Measurements from ENCODE around the gene IP6K1.
"Not testable (repeated sequence)": the region's sequence is repeated elsewhere in the genome, so short reads cannot be mapped to it uniquely, and the experiment has no call there.

The IP6K1 gene

GRCh38 chr3:49706456-49707112 lies 79.8 kb downstream of the IP6K1 start:
- DNase-seq, result no peak

GRCh38 chr3:49705390-49705960 lies 80.9 kb downstream of the IP6K1 start:
- DNase-seq, result no peak

GRCh38 chr3:49704629-49705028 lies 81.7 kb downstream of the IP6K1 start:
- no peak for DNase-seq

GRCh38 chr3:49703956-49704355 lies 82.4 kb downstream of the IP6K1 start:
- DNase-seq, result no peak

GRCh38 chr3:49703443-49703927 lies 82.9 kb downstream of the IP6K1 start:
- DNase-seq, result peak; percentile 51

- no peak for DNase-seq
These were observed 83.7 kb downstream of the IP6K1 start for GRCh38 chr3:49702672-49703071.

GRCh38 chr3:49701388-49702077 lies 84.8 kb downstream of the IP6K1 start:
- DNase-seq, result no peak

- no peak for DNase-seq
These were observed 85.8 kb downstream of the IP6K1 start for GRCh38 chr3:49700453-49701128.

GRCh38 chr3:49700014-49700413 lies 86.3 kb downstream of the IP6K1 start:
- DNase-seq, result no peak

- no peak for DNase-seq
These were observed 86.9 kb downstream of the IP6K1 start for GRCh38 chr3:49699281-49699979.

GRCh38 chr3:49695350-49696015 lies 90.9 kb downstream of the IP6K1 start:
- not testable (repeated sequence) for DNase-seq

- DNase-seq, result not testable (repeated sequence)
These were observed 91.8 kb downstream of the IP6K1 start for GRCh38 chr3:49694409-49695070.

GRCh38 chr3:49691481-49691880 lies 94.9 kb downstream of the IP6K1 start:
- DNase-seq, result not testable (repeated sequence)

GRCh38 chr3:49690856-49691255 lies 95.5 kb downstream of the IP6K1 start:
- DNase-seq, result not testable (repeated sequence)

GRCh38 chr3:49689908-49690624 lies 96.3 kb downstream of the IP6K1 start:
- DNase-seq, result not testable (repeated sequence)

- peak; percentile 91 for DNase-seq
These were observed 97.1 kb downstream of the IP6K1 start, which contains the start of the genes MST1 and RNF123 for GRCh38 chr3:49689046-49689907. MST1 (minus strand) TSS chr3:49689474; CDS start chr3:49688691, 783 bp downstream. RNF123 (plus strand) TSS chr3:49689557; CDS start chr3:49691166, 1,609 bp downstream.

- not testable (repeated sequence) for DNase-seq
These were observed 97.8 kb downstream of the IP6K1 start for GRCh38 chr3:49688338-49689045.

- not testable (repeated sequence) for DNase-seq
These were observed 98.9 kb downstream of the IP6K1 start for GRCh38 chr3:49687424-49687795.

Data from effector CD4-positive, alpha-beta T cell (primary cell).